T-cell (primary cell): ENCODE measurements around the gene KCNH8. TPM values are rescaled to one million over a fixed set of nuclear protein-coding genes. Genes with fewer than 3 reads are reported as not detected.

Experiments used
- ATAC-seq, 4 experiments: fragments of 200-7000 bp in 3 of 4; fragments of 150-1000 bp in 1 of 4; cut with Tn5 transposase; replicated peaks in 1 of 4; 1 replicate in 3 of 4; 2 replicates in 1 of 4; pipeline ENCODE4 v1.10.0; 2021; ENCODE audit warnings: moderate library complexity in 3 of 4, mild to moderate bottlenecking in 2 of 4, moderate number of reproducible peaks in 1 of 4
- CTCF ChIA-PET, 2 donors: fragments of 300-600 bp; sonication (Branson Sonifier 250); formaldehyde crosslinking; loops; one replicate each; lab custom pipeline; 2022; ENCODE audit warnings: antibody characterized with exemption in 2 of 2; lab: Charles Lee
- POLR2A ChIA-PET, 2 donors: fragments of 300-600 bp; sonication (Branson Sonifier 250); formaldehyde crosslinking; loops; one replicate each; lab custom pipeline; 2022; ENCODE audit warnings: antibody characterized with exemption in 2 of 2; lab: Charles Lee
- DNase-seq, 35 experiments: peaks; one replicate each; pipeline versions ENCODE4 v3.0.0 to v3.0.0-alpha.2; 2013 to 2023
- H3K27ac ChIP-seq: one replicate; pipeline ENCODE4 v1.5.1; 2013; ENCODE audit warnings: low read length
- H3K27me3 ChIP-seq, 2 experiments: replicated peaks in 1 of 2; 1 replicate in 1 of 2; 2 replicates in 1 of 2; pipeline versions ENCODE4 v1.6.1 to v1.7.0; 2013; ENCODE audit warnings: low read length in 1 of 2, mixed read lengths in 1 of 2; ENCODE audit not compliant: control insufficient read depth in 2 of 2, insufficient read depth in 2 of 2; ENCODE audit errors: extremely low read depth in 1 of 2
- H3K36me3 ChIP-seq, 2 donors: 1 replicate in 1 of 2; 2 replicates in 1 of 2; pipeline versions ENCODE4 v1.6.1 to v1.7.0; 2013; ENCODE audit warnings: low read length in 1 of 2; ENCODE audit not compliant: control insufficient read depth in 2 of 2, insufficient read depth in 1 of 2; ENCODE audit errors: extremely low read depth in 1 of 2
- H3K4me1 ChIP-seq, 2 experiments: 1 replicate in 1 of 2; 2 replicates in 1 of 2; pipeline versions ENCODE4 v1.6.1 to v1.7.0; 2013; ENCODE audit warnings: low read length in 2 of 2, mixed read lengths in 1 of 2; ENCODE audit not compliant: insufficient read depth in 2 of 2, control insufficient read depth in 1 of 2; ENCODE audit errors: extremely low read depth in 1 of 2
- H3K4me3 ChIP-seq, 2 donors: 1 replicate in 1 of 2; 2 replicates in 1 of 2; pipeline versions ENCODE4 v1.5.1 to v1.7.0; 2013; ENCODE audit warnings: mild to moderate bottlenecking in 2 of 2, low read length in 1 of 2, moderate library complexity in 1 of 2; ENCODE audit not compliant: control insufficient read depth in 1 of 2; ENCODE audit errors: extremely low read depth in 1 of 2
- H3K9me3 ChIP-seq: 2 replicates; pipeline ENCODE4 v1.7.0; 2013
- H3K27ac Mint-ChIP-seq, 2 donors: one replicate each; pipeline ENCODE4 v1.8.0; 2020 to 2021; ENCODE audit warnings: mild to moderate bottlenecking in 2 of 2, mixed read lengths in 2 of 2
- H3K27me3 Mint-ChIP-seq, 2 donors: one replicate each; pipeline ENCODE4 v1.8.0; 2021 to 2022; ENCODE audit warnings: mixed read lengths in 2 of 2
- H3K36me3 Mint-ChIP-seq: one replicate; pipeline ENCODE4 v1.8.0; 2021; ENCODE audit warnings: mixed read lengths
- H3K4me1 Mint-ChIP-seq, 3 donors: one replicate each; pipeline ENCODE4 v1.8.0; 2020 to 2022; ENCODE audit warnings: mixed read lengths in 3 of 3, mild to moderate bottlenecking in 1 of 3
- H3K4me3 Mint-ChIP-seq, 3 donors: one replicate each; pipeline ENCODE4 v1.8.0; 2020 to 2022; ENCODE audit warnings: mild to moderate bottlenecking in 3 of 3, mixed read lengths in 3 of 3, moderate library complexity in 3 of 3
- H3K9me3 Mint-ChIP-seq, 3 donors: one replicate each; pipeline ENCODE4 v1.8.0; 2020 to 2022; ENCODE audit warnings: mixed read lengths in 3 of 3
- WGBS: methylation state at CpG from one replicate; pipeline ENCODE4 v1.1.5; 2013; ENCODE audit warnings: missing lambda C conversion rate; ENCODE audit not compliant: insufficient coverage; 5-methylcytosine and 5-hydroxymethylcytosine counted together
- total RNA-seq, 35 experiments: library from RNA in 6 of 35; stranded (reverse) in 6 of 35; fragments of 120-200 nt in 1 of 35; gene quantifications; one replicate each; pipeline versions ENCODE4 v1.2.1 to v1.2.4 and lab custom pipeline; 2013 to 2026

KCNH8 gene
- total RNA-seq, 5 donors from 2014 or later (not counting 1 experiment from before 2014, with no cell fraction given): 0.03 to 0.26 (median 0.16) TPM; not detected in 1

GRCh38 chr3:19540464-19540863 lies 392.2 kb downstream of the KCNH8 start:
- H3K27ac Mint-ChIP-seq: no peak overlapping the region
- no peak for DNase-seq
- POLR2A ChIA-PET: no interaction called here

GRCh38 chr3:19541284-19541683 lies 393.0 kb downstream of the KCNH8 start:
- H3K9me3 ChIP-seq: no peaks in the 10 kb centered on the region
- H3K4me1 ChIP-seq: no peaks in the 10 kb centered on the region
- peaks cover 0 to 9% (median 0%) of the 10 kb centered on the region in 3 donors for H3K4me1 Mint-ChIP-seq
- H3K27me3 ChIP-seq: no peaks in the 10 kb centered on the region
- H3K27me3 Mint-ChIP-seq: no peaks in the 10 kb centered on the region
- POLR2A ChIA-PET: no interaction called here
- ATAC-seq (no peak), DNase-seq (no peak)
- no CpG with 5 or more reads among the region's 2 CpGs for WGBS
- no peaks in the 10 kb centered on the region for H3K36me3 Mint-ChIP-seq
- CTCF ChIA-PET: no interaction called here
- H3K27ac ChIP-seq: no peak overlapping the region
- no peak overlapping the region for H3K4me3 Mint-ChIP-seq
- H3K27ac Mint-ChIP-seq: no peak overlapping the region
- no peak overlapping the region for H3K4me3 ChIP-seq
- H3K9me3 Mint-ChIP-seq: peaks cover 0 to 3% (median 0%) of the 10 kb centered on the region in 3 donors
- H3K36me3 ChIP-seq: no peaks in the 10 kb centered on the region

More at GRCh38 chr3:19540464-19540863, 392.2 kb downstream of the KCNH8 start:
- no peaks in the 10 kb centered on the region for H3K27me3 Mint-ChIP-seq
- Histone ChIP-seq H3K9me3 (no peaks in the 10 kb centered on the region), H3K4me1 (no peaks in the 10 kb centered on the region), H3K4me3 (no peak overlapping the region), H3K27me3 (no peaks in the 10 kb centered on the region), H3K36me3 (no peaks in the 10 kb centered on the region), H3K27ac (no peak overlapping the region)
- no peak overlapping the region for H3K4me3 Mint-ChIP-seq
- CTCF ChIA-PET: no interaction called here
- 75% methylated on average over 2 of the region's 3 CpGs for WGBS
- no peaks in the 10 kb centered on the region for H3K36me3 Mint-ChIP-seq
- H3K9me3 Mint-ChIP-seq: peaks cover 0 to 3% (median 0%) of the 10 kb centered on the region in 3 donors
- ATAC-seq: no peak
- H3K4me1 Mint-ChIP-seq: peaks cover 0 to 9% (median 0%) of the 10 kb centered on the region in 3 donors

DNA sequence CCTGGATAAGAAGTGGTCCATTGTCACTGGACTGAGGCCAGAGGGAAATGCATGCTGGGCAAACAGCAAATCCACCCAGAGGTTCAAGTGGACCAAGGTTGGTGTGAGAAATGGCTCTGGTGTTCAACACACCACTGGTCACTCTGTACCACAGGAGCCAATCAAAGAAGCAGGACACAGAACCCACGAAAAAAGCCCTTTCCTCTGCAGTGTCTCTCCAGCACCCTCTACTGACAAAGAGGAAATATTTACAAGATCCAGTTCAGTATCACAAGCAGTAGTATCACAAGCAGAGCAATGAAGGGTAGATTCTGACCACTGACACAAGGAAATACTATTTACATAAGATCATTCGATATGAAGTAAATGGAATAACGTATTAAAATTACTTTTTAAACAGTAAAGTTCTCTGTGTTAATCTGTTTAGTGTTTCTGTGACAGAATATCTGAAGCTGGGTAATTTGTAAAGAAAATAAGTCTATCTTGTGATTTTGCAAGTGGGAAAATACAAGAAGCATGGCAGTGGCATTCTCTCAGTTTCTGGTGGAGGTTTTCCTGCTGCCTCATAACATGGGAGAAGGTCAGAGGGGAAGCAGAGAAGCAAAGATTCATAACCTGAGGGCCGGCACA lies 395.0 kb downstream of the KCNH8 start:
- H3K27me3 ChIP-seq: no peaks in the 10 kb centered on the region
- H3K4me1 Mint-ChIP-seq: peaks cover 0 to 9% (median 0%) of the 10 kb centered on the region in 3 donors
- H3K4me3 Mint-ChIP-seq: no peak overlapping the region
- ChIA-PET POLR2A (no interaction called here), CTCF (interaction anchor here in 1 of 2 donors (1.0 kb wide), 1 partner anchor 344 kb away, joined by 3 read pairs; no protein-coding TSS in a partner anchor)
- H3K27ac ChIP-seq: no peak overlapping the region
- DNase-seq (no peak), ATAC-seq (no peak)
- WGBS: 100% methylated on average over 1 of the region's 4 CpGs
- no peaks in the 10 kb centered on the region for H3K36me3 Mint-ChIP-seq
- no peak overlapping the region for H3K27ac Mint-ChIP-seq
- no peaks in the 10 kb centered on the region for H3K36me3 ChIP-seq
- no peaks in the 10 kb centered on the region for H3K27me3 Mint-ChIP-seq
- no peaks in the 10 kb centered on the region for H3K9me3 ChIP-seq
- no peaks in the 10 kb centered on the region for H3K4me1 ChIP-seq
- no peak overlapping the region for H3K4me3 ChIP-seq
- H3K9me3 Mint-ChIP-seq: peaks cover 0 to 3% (median 1%) of the 10 kb centered on the region in 3 donors

- H3K4me1 Mint-ChIP-seq: no peaks in the 10 kb centered on the region
- no peaks in the 10 kb centered on the region for H3K9me3 ChIP-seq
- WGBS: no CpG with 5 or more reads among the region's 2 CpGs
- CTCF ChIA-PET: no interaction called here
- H3K27me3 ChIP-seq: no peaks in the 10 kb centered on the region
- H3K4me1 ChIP-seq: no peaks in the 10 kb centered on the region
- H3K4me3 Mint-ChIP-seq: no peak overlapping the region
- H3K27ac Mint-ChIP-seq: no peak overlapping the region
- H3K27ac ChIP-seq: no peak overlapping the region
- ATAC-seq: no peak
- no peaks in the 10 kb centered on the region for H3K36me3 ChIP-seq
- DNase-seq: no peak
- POLR2A ChIA-PET: no interaction called here
- no peak overlapping the region for H3K4me3 ChIP-seq
- no peaks in the 10 kb centered on the region for H3K36me3 Mint-ChIP-seq
- no peaks in the 10 kb centered on the region for H3K27me3 Mint-ChIP-seq
- peaks cover under 1 to 13% (median 2%) of the 10 kb centered on the region in 3 donors for H3K9me3 Mint-ChIP-seq
These were observed 399.6 kb downstream of the KCNH8 start for GRCh38 chr3:19547665-19548464.

DNA sequence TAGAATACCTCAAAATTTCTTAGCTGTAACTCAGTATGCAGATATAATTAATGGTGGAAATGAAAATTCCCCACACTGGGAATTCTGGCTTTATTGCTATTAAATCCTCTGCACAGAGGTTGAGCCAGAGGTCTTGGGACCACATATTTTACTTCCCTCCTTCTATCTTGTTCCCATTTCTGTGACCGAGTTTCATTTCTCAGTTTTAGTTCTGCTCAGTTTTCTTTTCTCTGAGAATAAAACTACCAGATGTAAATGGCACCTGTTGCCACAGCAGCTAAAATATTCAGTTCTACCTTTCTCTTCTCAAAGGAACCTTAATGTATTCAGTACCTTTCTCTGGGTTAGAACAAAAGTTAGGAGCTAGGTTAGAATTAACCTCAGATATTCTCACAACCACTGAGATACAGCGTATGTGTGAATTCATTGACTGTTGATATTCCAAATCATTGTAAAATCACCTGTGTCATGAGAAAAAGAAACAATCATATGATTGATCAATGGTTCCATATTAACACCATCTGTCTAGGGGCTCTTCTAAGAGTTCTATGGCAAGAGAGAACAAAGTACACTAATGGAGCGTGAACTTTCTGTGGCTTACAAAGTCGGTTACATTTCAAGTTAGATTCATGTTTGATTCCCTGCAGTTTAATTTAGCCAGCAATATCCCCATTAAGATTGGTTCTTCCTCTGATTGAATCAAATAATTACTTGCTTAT lies 411.6 kb downstream of the KCNH8 start:
- ATAC-seq (no peak), DNase-seq (no peak)
- H3K36me3 Mint-ChIP-seq: no peaks in the 10 kb centered on the region
- ChIA-PET CTCF (no interaction called here), POLR2A (no interaction called here)
- no peaks in the 10 kb centered on the region for H3K4me1 Mint-ChIP-seq
- no peaks in the 10 kb centered on the region for H3K27me3 ChIP-seq
- H3K4me3 ChIP-seq: no peak overlapping the region
- H3K4me3 Mint-ChIP-seq: no peak overlapping the region
- no peak overlapping the region for H3K27ac ChIP-seq
- no peak overlapping the region for H3K27ac Mint-ChIP-seq
- H3K36me3 ChIP-seq: no peaks in the 10 kb centered on the region
- 51% methylated on average over 3 of the region's 4 CpGs for WGBS
- no peaks in the 10 kb centered on the region for H3K27me3 Mint-ChIP-seq
- H3K4me1 ChIP-seq: no peaks in the 10 kb centered on the region
- H3K9me3 Mint-ChIP-seq: peaks cover 0 to 8% (median 0%) of the 10 kb centered on the region in 3 donors
- no peaks in the 10 kb centered on the region for H3K9me3 ChIP-seq

GRCh38 chr3:19573644-19574043 lies 425.3 kb downstream of the KCNH8 start:
- WGBS: no CpG with 5 or more reads among the region's 2 CpGs
- CTCF ChIA-PET: no interaction called here
- POLR2A ChIA-PET: no interaction called here
- H3K27ac ChIP-seq: no peak overlapping the region
- no peaks in the 10 kb centered on the region for H3K36me3 ChIP-seq
- Mint-ChIP-seq H3K4me1 (no peaks in the 10 kb centered on the region), H3K27me3 (no peaks in the 10 kb centered on the region), H3K4me3 (no peak overlapping the region), H3K9me3 (peaks cover 0 to 1% (median under 1%) of the 10 kb centered on the region in 3 donors), H3K27ac (no peak overlapping the region), H3K36me3 (no peaks in the 10 kb centered on the region)
- DNase-seq (no peak), ATAC-seq (no peak)
- no peak overlapping the region for H3K4me3 ChIP-seq
- no peaks in the 10 kb centered on the region for H3K9me3 ChIP-seq
- H3K4me1 ChIP-seq: no peaks in the 10 kb centered on the region
- no peaks in the 10 kb centered on the region for H3K27me3 ChIP-seq
